ENCODE data around the gene TMEM108.

Gene TMEM108

DNA sequence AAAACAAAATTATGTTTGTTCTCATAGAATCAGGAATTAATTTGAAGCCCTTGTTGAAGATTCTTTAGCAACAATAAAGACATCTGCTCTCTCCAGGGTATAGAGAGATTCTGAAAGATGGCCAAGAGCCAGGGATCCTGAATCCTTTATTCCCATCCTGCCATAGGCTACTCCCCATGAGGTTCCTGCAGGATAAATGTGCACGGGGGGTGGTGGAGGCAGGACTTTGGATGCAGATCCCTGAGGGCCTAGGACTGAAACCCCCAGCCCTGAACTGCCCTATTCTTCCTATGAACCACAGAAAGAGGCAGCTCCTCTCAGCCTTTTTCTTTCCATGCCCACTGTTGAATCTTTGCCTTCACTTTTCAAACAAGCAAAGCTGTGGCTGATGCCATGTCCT, 17.1 kb downstream of the TMEM108 start:
- DNase-seq: no peak

DNA sequence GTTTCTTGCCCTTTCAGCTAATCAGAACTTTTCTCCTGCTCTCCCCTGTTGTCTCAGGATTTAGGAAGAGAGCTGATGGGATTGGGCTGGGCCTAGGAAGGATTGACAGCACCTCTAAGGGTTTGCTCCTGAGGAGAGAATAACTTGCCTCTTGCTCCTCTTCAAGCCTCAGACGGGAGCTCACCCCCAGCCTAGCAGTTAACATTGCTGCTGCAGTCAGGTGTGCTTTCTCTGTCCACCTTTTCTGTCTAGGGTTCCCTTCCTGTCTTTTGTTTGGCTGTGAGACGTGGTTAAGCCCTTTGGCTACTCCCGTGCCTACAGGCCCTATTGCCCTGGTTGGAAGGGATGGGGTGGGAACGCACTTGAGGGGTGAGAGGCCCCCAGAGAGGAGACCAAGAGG, 20.1 kb downstream of the TMEM108 start:
- no peak for DNase-seq

DNA sequence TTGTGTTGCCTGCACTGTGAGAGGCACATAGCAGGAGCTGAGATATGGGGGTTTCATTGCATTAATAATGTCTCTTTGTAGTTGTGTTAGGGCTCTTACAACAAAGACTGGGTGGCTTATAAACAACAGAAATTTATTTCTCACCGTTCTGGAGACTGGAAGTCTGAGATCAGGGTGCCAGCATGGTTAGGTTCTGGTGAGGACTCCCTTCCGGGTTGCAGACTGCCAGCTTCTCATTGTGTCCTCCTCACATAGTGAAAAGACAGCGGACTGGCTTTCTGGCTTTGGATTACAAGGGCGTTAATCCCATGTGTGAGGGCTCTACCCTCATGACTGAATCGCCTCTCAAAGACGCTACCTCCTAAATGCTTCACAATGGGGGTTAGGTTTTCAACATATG, 20.6 kb downstream of the TMEM108 start:
- DNase-seq: no peak

DNA sequence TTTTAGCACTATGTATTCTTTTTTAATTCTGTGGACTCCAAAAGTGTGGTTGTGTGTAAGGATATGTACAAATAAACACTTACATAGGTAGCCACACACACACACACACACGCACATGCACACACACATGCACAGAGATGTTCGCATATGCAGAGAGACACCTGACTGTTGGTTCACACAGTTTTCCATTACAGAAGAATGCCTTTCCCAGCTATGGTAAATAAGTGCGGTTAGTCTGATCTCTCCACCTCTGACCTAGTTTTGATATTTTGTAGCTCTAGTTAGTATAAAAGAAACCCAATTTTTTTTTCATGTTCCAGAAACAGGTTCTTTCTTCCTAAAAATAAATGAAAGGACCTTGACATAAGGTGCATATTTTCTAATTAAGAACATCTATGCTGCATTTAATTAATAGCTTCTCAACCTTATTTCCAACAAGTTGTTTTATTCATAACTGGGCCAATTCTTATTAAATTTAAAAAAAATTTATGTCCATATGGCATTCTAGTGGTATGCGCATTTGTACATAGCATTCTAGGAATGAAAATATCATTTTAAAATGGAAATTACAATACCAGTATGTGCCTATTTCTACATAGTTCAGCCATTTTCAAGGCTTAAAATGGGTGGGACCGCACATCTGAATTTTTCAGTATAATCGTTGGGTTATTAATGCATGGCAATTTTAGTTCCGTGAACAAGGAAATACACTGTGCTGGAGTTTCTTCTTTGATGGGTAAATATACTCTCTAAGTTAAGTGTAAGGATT, 27.2 kb downstream of the TMEM108 start:
- DNase-seq: no peak

DNA sequence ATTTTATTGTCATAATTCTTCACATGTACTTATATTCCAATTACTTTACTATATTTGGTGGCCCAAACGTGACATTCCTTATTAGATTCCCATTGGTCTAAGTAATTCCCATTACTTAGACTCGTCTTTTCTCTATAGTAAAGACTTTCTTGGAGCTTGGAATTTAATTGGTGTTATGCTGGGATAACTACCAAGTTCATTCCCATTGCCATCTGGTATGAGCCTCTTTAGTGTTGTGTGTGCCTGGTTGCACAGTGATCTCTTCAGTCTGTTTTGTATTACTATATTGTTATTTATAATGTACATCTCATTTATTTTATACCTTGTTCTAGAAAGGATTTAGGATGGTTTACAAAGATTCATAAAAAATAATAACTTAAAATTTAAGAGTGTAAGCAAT, 27.8 kb downstream of the TMEM108 start:
- no peak for DNase-seq

DNA sequence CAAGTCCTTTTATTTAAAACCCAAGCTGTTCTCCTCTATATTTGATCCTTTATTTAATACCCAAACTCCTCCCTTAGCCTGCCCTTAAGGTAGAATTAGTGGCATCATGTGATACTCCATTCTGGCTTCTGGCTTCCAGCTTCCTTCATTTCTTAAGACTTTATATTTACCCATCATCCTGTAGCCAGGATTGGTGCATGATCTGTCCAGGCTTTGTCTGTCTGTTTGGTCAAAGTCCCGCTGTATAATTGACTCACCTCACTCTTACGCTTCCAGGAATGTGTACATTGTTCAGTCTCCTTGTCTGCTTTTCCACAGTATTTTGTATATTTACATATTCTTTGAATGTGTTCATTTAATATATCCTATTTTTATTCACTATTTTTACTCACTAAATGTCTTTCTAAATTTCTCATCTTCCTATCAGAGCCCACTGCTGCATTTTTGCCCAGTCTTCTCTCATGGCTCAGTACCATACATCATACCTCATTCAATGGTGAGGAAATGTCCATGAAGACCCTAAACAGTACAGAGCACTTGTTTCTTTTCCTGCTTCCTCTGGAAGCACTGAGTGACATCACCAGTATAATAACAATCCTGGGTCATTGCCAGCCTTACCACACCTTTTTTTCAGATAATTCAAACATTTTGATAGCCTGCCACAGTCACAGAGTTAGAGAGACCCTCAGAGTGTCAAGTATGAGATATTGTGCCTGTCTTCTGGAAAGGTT, 31.5 kb downstream of the TMEM108 start:
- DNase-seq: no peak

DNA sequence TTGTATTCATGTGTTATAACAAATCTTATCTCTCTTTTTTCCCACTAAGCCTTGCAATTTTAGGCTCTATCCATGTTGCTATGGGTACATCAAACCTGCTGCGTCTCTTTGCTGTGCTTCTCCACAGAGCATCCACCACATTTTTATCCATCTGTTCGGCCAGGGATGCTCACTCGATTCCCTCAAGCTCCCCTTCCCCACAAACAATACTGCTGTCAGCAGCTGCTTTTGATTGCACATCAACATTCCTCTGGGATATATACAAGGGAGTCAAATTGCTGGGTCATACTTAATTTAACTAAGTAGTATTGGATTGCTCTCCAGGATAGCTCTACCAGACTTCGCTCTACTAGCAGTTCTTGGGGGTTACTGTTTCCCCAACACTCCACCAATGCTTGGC, 36.8 kb downstream of the TMEM108 start:
- DNase-seq: no peak

DNA sequence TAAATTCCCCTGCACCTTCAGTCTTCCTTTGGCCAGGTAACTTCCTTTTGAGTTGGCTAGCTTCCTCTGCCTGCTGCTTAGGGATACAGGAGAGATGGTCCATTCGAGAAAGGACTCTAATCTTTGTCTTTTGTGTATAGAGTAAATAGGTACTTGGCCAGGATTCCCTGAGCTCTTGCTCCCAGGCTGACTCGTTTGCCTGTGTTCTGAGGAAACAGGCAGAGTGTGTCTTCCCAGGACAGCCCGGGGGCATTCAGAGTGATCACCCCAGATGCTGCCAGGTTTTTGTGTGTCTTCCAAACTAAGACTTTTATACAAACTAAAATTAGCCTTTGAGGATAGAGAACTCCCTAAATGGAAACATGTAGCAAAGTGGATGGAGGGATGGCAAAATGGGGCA, 39.5 kb downstream of the TMEM108 start:
- no peak for DNase-seq

DNA sequence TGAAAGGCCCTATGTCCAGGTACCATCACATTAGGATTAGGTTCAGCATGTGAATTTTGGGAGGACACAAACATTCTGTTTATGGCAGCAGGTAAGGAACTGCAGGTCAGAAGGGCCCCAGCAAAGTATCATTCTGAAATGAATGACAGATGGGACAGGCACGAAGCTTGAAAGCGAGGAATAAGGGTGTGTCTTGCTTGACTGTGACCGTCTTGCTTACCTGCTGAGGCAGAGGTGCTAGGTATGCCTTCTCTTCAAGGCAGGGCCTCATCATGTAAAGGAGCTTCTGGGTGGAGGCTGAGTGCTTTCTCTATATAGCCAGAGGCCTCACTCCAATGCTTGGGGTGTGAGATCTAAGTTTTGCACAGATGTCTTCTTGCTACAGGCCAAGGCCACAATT, 41.4 kb downstream of the TMEM108 start:
- no peak for DNase-seq

DNA sequence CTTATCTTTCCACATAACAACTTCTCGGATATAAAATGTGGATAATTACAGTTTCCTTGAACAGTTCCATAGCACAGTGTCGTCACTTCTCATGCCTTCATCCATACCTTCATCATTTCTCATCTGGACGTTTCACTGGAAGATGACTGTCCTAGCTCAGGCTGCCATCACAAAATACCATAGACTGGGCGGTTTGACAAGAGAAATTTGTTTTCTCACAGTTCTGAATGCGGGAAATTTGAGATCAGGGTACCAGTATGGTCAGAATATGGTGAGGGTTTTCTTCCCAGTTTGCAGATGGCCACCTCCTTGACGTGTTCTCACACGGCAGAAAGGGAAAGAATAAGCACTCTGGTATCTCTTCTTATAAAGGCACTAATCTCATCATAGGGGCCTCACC, 42.8 kb downstream of the TMEM108 start:
- DNase-seq: no peak

DNA sequence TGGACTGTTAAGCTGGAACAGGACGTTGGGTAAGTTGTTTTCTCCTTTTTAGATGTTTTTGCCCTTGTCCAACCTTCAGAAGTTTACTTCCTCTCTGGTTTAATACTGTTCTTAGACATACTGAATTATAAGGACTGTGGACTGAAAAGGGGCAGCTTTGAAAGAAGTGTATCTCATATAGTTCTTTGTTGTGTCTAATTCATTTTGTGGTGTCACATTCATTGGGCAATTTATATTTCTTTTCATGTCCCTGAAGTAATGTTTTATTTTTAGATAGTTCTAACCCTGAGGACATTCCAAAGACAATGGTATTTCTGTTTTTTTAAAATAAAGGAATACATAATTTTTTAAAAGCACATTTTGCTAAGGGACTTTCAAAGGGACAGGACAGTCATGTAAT, 45.2 kb downstream of the TMEM108 start:
- DNase-seq: no peak

DNA sequence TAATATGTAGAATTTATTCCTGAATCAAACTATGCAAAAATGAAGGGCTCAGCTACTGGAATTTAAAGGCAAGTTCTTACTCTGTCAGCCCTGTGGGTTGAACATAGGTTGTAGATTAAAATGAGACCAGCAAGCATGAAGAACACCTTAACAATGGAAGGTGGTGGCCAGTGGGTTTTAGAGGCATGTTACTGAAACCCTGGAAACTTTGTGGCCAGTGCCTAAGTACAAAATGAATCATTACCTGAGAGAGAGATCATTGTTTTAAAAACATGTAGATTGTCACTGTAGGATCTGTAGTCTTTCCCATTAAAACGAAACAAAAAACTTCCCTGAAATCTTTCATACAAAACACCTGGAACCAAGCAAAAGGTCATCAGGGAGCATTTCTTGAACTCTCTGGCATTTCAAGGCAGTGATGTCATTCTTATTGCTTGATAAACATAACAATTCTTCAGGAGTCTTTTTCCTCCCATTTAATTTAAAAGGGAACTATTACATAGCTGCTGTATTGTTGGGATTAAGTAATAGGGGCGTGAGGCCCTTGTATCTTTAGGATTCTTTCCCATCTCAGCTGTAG, 51.8 kb downstream of the TMEM108 start:
- DNase-seq: no peak

DNA sequence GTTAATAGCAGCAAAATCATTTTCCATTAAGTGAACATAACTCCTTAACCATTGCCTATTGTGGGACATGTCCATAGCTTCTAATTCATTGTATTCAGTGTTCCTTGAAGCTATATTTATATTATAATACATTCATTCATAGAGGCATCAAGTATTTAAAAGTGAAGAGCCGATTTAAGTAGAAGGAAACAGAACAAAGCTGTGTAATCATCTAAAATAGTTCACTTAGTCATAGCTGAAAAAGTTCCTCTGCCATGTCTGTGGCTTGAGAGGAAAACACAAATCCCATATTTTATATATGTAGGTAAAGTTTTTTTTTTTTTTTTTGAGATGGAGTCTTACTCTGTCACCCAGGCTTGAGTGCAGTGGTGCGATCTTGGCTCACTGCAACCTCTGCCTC, 54.5 kb downstream of the TMEM108 start:
- DNase-seq: no peak

DNA sequence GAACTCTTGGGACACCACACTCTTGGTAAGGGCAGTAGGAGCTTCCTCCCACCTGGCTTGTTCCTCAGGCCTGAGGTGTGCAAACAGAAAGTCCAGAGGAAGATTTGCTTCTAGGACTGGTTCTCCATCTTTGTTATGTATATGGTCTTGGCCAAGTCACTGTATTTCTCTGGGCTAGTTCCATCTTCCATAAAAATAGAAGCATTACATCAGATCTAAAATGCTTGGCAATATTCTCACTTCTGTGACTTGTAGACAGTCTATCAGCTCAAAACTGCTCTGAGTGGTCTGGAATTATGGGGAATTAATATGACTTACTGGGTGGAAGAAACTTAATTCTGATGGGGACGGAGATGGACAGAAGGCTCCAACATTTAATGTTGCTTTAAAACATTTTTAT, 55.2 kb downstream of the TMEM108 start:
- DNase-seq: no peak

DNA sequence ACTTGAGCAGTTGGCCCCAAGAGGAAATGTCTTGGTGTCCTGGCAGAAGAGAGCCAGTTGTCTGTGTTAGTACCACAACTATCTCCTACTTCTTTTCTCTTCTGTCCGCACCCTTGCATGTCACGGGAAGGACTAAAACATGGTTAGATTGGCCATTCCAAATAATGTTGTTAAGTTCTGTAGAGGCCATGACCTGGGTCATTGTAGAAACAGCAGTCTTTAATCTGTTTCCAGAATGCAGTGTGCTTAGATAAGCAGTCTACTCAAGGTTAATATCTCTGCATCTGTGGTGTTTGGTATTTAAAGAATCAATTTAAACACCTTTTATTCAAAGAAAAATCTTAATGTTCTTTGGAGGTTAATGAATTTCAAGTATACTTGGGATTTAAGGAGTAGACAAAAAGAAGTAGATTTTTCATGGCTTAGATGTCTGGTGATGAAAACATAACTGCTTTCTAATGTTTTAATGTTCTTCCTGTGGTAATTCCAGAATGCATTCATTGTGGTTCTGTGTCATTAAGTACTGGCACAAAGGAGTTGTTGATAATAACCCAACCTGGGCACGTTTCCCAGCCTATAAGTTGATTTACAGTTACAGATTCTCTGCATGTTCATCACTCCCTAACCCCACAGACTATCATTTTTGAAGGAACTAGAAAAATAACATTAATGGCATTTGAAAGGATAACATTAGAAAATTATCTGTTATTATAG, 58.9 kb downstream of the TMEM108 start:
- no peak for DNase-seq

DNA sequence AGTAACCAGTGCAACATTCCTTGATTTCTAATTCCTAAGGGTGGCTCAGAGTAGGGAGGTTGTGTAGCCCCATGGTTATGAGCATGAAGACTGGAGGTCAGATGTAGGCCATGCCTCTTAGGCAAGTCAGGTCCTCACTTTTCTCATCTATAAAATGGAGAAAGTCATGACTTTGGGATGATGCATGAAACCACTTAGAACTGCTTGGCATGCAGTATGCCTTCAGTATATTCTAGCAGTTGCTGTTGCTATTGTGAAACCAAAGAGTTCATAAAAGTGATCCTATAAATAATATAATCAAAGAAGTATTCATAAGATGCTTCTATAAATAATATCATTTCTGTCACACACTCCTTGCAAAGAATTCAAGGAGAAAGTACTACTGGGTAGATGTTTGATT, 65.5 kb downstream of the TMEM108 start:
- no peak for DNase-seq

DNA sequence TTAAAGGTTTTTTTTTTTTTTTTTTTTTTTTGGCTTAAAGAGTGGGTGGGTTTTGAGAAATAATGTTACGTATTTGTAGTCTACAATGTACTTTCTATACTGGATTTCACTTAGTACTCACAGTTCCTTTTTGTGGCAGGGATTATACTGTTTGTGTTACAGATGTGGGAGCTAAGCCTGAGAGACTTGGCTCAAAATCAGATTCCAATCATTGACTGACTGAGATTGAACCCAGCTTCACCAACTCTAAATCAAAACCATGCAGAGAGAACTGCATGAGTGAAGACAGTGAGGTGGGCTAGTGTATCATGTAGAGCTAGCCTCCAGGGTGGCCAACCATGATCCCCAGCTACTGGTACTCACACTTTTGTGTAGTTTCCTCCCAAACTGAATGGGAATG, 68.0 kb downstream of the TMEM108 start:
- DNase-seq: no peak

DNA sequence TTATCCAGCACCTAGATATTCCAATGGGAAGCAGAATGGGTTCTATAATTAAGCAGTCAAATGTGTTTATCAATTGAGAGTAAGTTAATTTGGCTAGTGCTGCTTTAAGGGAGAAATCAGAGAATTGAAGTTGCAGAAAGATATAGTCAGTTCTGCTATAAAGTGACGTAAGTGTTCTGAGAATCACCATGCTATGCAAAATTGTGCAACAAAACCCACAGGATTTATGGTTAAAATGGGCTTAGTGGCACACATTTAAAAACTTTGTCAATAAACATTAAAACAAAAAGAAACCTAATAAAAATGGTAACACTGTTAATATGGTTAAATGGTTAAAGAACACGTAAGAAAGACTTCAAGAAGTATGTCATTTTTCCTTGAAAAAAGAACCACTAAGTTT, 74.5 kb downstream of the TMEM108 start:
- no peak for DNase-seq

DNA sequence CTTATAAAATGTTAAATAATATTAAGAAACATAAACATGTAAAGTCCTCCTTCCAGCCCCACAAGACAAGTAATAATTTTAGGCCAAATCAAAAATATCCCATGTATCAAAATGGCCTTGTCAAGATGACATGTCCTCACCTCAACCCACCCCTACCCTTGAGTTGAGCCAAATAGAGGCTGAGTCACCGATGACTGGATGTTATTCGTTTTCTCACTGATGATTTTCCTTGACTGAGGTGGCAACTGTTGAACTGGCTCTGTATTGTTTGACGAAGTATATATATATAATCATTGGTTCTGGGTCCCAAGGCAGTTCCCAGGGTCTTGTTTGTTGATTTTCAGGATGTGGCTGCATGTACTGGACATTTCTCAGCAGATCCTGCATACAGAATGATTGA, 75.3 kb downstream of the TMEM108 start:
- no peak for DNase-seq

DNA sequence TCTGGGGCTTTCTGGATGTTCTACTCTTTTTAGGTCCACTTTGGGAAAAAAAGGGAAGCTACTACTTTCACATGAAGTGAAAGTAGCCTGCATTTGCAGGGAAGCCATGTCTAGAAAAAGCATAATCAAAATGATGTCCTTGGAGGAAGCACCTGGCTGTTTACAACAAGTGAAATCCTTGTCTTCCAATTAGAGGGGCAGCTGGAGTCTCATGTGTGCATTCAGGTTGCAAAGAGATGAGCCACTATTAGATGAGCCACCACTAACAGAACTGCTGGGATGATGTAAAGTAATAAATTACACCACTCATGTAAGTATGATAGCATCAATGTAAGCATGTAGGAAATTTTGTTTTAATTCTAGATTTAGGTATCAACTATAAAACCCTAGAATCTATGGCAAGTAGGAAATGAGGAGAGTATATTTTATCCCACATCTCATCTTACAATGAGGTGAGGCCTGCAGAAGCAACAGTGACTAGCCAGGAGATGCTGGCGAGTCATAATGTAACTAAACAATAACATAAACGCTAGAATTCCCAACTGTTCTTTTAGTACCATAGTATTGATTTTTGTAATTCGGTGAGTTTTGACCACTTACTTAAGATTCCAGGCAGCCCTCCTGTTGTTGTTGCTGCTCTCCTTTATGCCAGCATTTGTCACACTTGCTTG, 75.9 kb downstream of the TMEM108 start:
- no peak for DNase-seq

DNA sequence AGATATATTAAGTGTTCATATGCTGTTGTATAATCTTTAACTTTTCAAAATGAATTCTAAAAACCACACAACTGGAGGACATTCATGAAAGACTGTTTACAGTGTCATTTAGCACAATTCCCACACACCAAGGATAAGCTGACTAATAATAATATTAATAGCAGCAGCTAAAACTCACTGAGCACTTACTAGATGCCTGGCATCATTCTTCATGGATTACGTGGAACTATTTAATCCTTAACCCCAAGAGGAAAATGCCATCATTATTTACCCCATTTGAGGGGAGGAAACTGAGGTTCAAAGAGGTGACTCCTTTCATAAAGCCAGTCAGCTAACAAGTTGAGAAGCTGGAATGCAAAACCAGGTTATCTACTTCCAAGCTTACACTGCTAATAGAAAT, 77.0 kb downstream of the TMEM108 start:
- DNase-seq: no peak

DNA sequence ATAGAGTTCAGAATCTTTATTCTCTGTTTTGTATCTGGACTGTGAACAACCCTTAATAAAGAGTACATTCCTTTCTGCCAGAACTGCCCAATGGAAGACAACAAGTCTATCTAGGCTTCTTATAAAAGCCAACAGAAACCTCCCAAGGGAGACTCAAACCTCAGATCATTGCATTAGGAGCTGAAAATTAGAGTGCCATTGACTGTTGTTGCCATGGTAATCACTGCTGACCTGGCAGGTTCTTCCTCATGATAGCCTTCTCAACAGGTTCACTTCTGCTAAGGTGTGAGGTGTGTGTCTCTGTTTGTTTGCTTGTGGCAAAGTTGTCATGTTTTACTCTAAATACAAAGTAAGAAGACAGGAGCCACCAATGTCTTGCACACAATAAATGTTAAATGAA, 79.2 kb downstream of the TMEM108 start:
- DNase-seq: no peak

DNA sequence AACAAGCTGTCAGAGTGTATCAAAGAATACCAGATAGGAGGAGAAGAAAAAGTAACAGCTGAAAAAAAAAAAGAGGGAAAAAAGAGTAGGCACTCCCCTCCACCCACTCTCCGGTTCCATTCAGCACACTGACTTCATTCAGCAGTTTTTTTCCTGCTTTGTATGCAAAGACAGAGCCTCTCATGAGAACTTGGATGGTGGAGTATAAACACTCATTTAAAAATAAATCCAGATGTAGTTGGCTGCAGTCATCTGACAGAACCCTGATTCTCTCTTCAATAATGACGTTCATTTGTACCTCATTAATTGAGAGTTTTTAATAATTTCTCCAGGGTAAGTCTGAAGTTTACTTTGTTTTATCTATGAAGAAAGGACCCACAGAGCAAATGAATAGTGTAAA, 81.0 kb downstream of the TMEM108 start:
- DNase-seq: no peak

All from stimulated activated CD4-positive, alpha-beta T cell treated with anti-CD3 and anti-CD28 coated beads, Interleukin-2, amount 100 ng/mL, for 48 hours (primary cell).